PC-3 (cell line): ENCODE data around the gene SLITRK5. TPM values are rescaled to one million over a fixed set of nuclear protein-coding genes. Genes with fewer than 3 reads are reported as not detected.

Experiments used
- ATAC-seq: fragments of 200-7000 bp; cut with Tn5 transposase; 2 replicates; pipeline ENCODE4 v1.9.1; 2020; ENCODE audit warnings: mild to moderate bottlenecking, moderate library complexity
- BruUV-seq: library from RNA; stranded (reverse); fragments of 400-500 nt; replicated peaks from 2 replicates; lab custom pipeline; 2021; lab: Mats Ljungman, UMichigan
- CTCF ChIA-PET: fragments of 300-600 bp; sonication (Branson Sonifier 250); formaldehyde crosslinking; loops from one replicate; lab custom pipeline; 2022; ENCODE audit warnings: antibody characterized with exemption; lab: Charles Lee
- POLR2A ChIA-PET: fragments of 300-600 bp; sonication (Branson Sonifier 250); formaldehyde crosslinking; loops from one replicate; lab custom pipeline; 2022; ENCODE audit warnings: antibody characterized with exemption; ENCODE audit not compliant: unreplicated experiment; lab: Charles Lee
- DNase-seq: peaks from one replicate; pipeline ENCODE4 v3.0.0-alpha.2; 2015
- H2AFZ ChIP-seq: fragments of 300-600 bp; sonication (generic); 2 replicates; pipeline ENCODE4 v1.6.0; 2016; ENCODE audit warnings: antibody characterized with exemption, low read length
- H3F3A ChIP-seq: fragments of 300-600 bp; sonication (generic); one replicate; pipeline ENCODE4 v1.6.0; 2017; ENCODE audit warnings: antibody characterized with exemption, low read length, control low read depth, mild to moderate bottlenecking; ENCODE audit not compliant: unreplicated experiment
- H3K27ac ChIP-seq: fragments of 300-600 bp; sonication (generic); 2 replicates; pipeline ENCODE4 v1.5.1; 2016; ENCODE audit warnings: mild to moderate bottlenecking, low read length
- H3K27me3 ChIP-seq: fragments of 300-600 bp; sonication (generic); 2 replicates; pipeline ENCODE4 v1.6.1; 2016; ENCODE audit warnings: low read length, mixed read lengths
- H3K36me3 ChIP-seq: fragments of 300-600 bp; sonication (generic); 2 replicates; pipeline ENCODE4 v1.6.1; 2016; ENCODE audit warnings: low read depth, mixed run types, low read length, mixed read lengths
- H3K4me1 ChIP-seq: fragments of 300-600 bp; sonication (generic); 2 replicates; pipeline ENCODE4 v1.5.1; 2016; ENCODE audit warnings: low read length; ENCODE audit not compliant: insufficient read depth
- H3K4me2 ChIP-seq: fragments of 300-600 bp; sonication (generic); 2 replicates; pipeline ENCODE4 v1.6.0; 2016; ENCODE audit warnings: low read length
- H3K4me3 ChIP-seq: fragments of 300-600 bp; sonication (generic); 2 replicates; pipeline ENCODE4 v1.5.1; 2016; ENCODE audit warnings: mild to moderate bottlenecking, low read length, mixed read lengths
- H3K79me2 ChIP-seq: fragments of 300-600 bp; sonication (generic); 2 replicates; pipeline ENCODE4 v1.6.1; 2017; ENCODE audit warnings: low read length, mixed read lengths
- H3K9ac ChIP-seq: fragments of 300-600 bp; sonication (generic); 2 replicates; pipeline ENCODE4 v1.6.0; 2016; ENCODE audit warnings: mild to moderate bottlenecking, low read length
- H3K9me2 ChIP-seq: fragments of 300-600 bp; sonication (generic); replicated peaks from 2 replicates; pipeline ENCODE4 v1.6.1; 2016; ENCODE audit warnings: mixed run types, low read length, mixed read lengths
- H3K9me3 ChIP-seq: fragments of 300-600 bp; sonication (generic); 2 replicates; pipeline ENCODE4 v1.6.1; 2016; ENCODE audit warnings: low read length, mixed read lengths
- H4K20me1 ChIP-seq: fragments of 300-600 bp; sonication (generic); 2 replicates; pipeline ENCODE4 v1.6.1; 2016; ENCODE audit warnings: low read length, mixed read lengths
- CTCF ChIP-seq: fragments of 300-600 bp; sonication (generic); conservative IDR thresholded peaks from 2 replicates; pipeline ENCODE4 v1.5.1; 2017; ENCODE audit warnings: antibody characterized with exemption, low read depth, mild to moderate bottlenecking, low read length
- EZH2 ChIP-seq: fragments of 300-600 bp; sonication (generic); IDR thresholded peaks from one replicate; pipeline ENCODE4 v1.6.1; 2017; ENCODE audit warnings: antibody characterized with exemption, mild to moderate bottlenecking, low read length; ENCODE audit not compliant: unreplicated experiment
- EZH2phosphoT487 ChIP-seq: fragments of 300-600 bp; sonication (generic); IDR thresholded peaks from 2 replicates; pipeline ENCODE4 v1.6.1; 2018; ENCODE audit warnings: mild to moderate bottlenecking, antibody characterized with exemption, low read length, borderline replicate concordance
- intact Hi-C: fragments of 100-400 bp; cut with micrococcal nuclease; formaldehyde crosslinking; loops from 2 replicates; pipeline ENCODE4 v1.9.0; 2023
- total RNA-seq: library from RNA; depleted of rRNA; stranded (reverse); fragments of >200 nt; gene quantifications from 2 replicates; pipeline ENCODE4 v1.2.3, GENCODE V29; 2014

The SLITRK5 gene
- total RNA-seq, 1 experiment from 2014 or later: 0.18 TPM

- ATAC-seq (no peak), DNase-seq (no peak)
- Histone ChIP-seq H4K20me1 (no peaks in the 10 kb centered on the region), H3K9ac (no peak overlapping the region), H3K9me3 (no peaks in the 10 kb centered on the region), H3K4me3 (no peak overlapping the region), H3K4me1 (no peaks in the 10 kb centered on the region), H3K27me3 (no peaks in the 10 kb centered on the region), H3K27ac (no peak overlapping the region), H3F3A (no peaks in the 10 kb centered on the region), H3K9me2 (no peaks in the 10 kb centered on the region), H3K4me2 (no peak overlapping the region), H3K36me3 (no peaks in the 10 kb centered on the region), H2AFZ (no peak overlapping the region), H3K79me2 (no peaks in the 10 kb centered on the region)
- TF ChIP-seq CTCF: no peak
- TF ChIP-seq EZH2: no peak
- no peak for TF ChIP-seq EZH2phosphoT487
- ChIA-PET POLR2A (no interaction called here), CTCF (no interaction called here)
- intact Hi-C loops: no loop called here
- no TSS peak for BruUV-seq
Observed at GRCh38 chr13:87696458-87696857, 25.3 kb downstream of the SLITRK5 start.

- no peak overlapping the region for H3K4me3 ChIP-seq
- no peak overlapping the region for H2AFZ ChIP-seq
- no peaks in the 10 kb centered on the region for H4K20me1 ChIP-seq
- BruUV-seq: no TSS peak
- no peaks in the 10 kb centered on the region for H3K4me1 ChIP-seq
- intact Hi-C loops: no loop called here
- H3F3A ChIP-seq: no peaks in the 10 kb centered on the region
- no peak for DNase-seq
- ChIA-PET POLR2A (no interaction called here), CTCF (no interaction called here)
- H3K9me3 ChIP-seq: no peaks in the 10 kb centered on the region
- no peaks in the 10 kb centered on the region for H3K27me3 ChIP-seq
- H3K9ac ChIP-seq: no peak overlapping the region
- no peak overlapping the region for H3K4me2 ChIP-seq
- TF ChIP-seq EZH2phosphoT487: no peak
- no peak for TF ChIP-seq EZH2
- no peak for TF ChIP-seq CTCF
- no peak for ATAC-seq
- no peaks in the 10 kb centered on the region for H3K9me2 ChIP-seq
- H3K79me2 ChIP-seq: no peaks in the 10 kb centered on the region
- H3K27ac ChIP-seq: no peak overlapping the region
- H3K36me3 ChIP-seq: no peaks in the 10 kb centered on the region
Observed at GRCh38 chr13:87698268-87698667, 27.1 kb downstream of the SLITRK5 start.

- Histone ChIP-seq H3K9me2 (no peaks in the 10 kb centered on the region), H3K27me3 (no peaks in the 10 kb centered on the region), H2AFZ (no peak overlapping the region), H3K4me2 (no peak overlapping the region), H3K36me3 (no peaks in the 10 kb centered on the region), H3K79me2 (no peaks in the 10 kb centered on the region), H3K4me1 (no peaks in the 10 kb centered on the region), H3K27ac (no peak overlapping the region), H3F3A (no peaks in the 10 kb centered on the region), H3K9ac (no peak overlapping the region), H3K9me3 (no peaks in the 10 kb centered on the region), H3K4me3 (no peak overlapping the region), H4K20me1 (no peaks in the 10 kb centered on the region)
- ATAC-seq (no peak), DNase-seq (no peak)
- no peak for TF ChIP-seq CTCF
- no peak for TF ChIP-seq EZH2phosphoT487
- intact Hi-C loops: no loop called here
- no TSS peak for BruUV-seq
- CTCF ChIA-PET: no interaction called here
- POLR2A ChIA-PET: no interaction called here
Observed at GRCh38 chr13:87709947-87710346, 38.8 kb downstream of the SLITRK5 start.
